H4 (cell line): ENCODE data around the gene GDF7. TPM values are rescaled to one million over a fixed set of nuclear protein-coding genes. Genes with fewer than 3 reads are reported as not detected.

Experiments
- DNase-seq: peaks from one replicate; pipeline ENCODE4 v3.0.0-alpha.2; 2015; ENCODE audit warnings: low spot score
- total RNA-seq: library from RNA; depleted of rRNA; stranded (reverse); fragments of >200 nt; shearing (Covaris generic); gene quantifications from 2 replicates; pipeline ENCODE4 v1.2.3, GENCODE V29; 2014

The GDF7 gene
- total RNA-seq, 1 experiment from 2014 or later, result 0.04 TPM

- peak; percentile 53 for DNase-seq
These were observed 5.3 kb upstream of the GDF7 start for GRCh38 chr2:20661421-20662307.

- no peak for DNase-seq
These were observed 4.5 kb upstream of the GDF7 start for GRCh38 chr2:20662308-20662937.

- DNase-seq, result no peak
These were observed 3.5 kb upstream of the GDF7 start for GRCh38 chr2:20663196-20664070.

- no peak for DNase-seq
These were observed 2.9 kb upstream of the GDF7 start for GRCh38 chr2:20664071-20664390.

GRCh38 chr2:20664431-20665242 lies 2.3 kb upstream of the GDF7 start:
- no peak for DNase-seq

GRCh38 chr2:20665243-20666004 lies 1.5 kb upstream of the GDF7 start:
- no peak for DNase-seq

GRCh38 chr2:20666005-20666303 lies 990 bp upstream of the GDF7 start:
- DNase-seq, result no peak

GRCh38 chr2:20667151-20667530 lies 197 bp downstream of the GDF7 start:
- no peak for DNase-seq

GRCh38 chr2:20667531-20668401 lies 822 bp downstream of the GDF7 start:
- no peak for DNase-seq

GRCh38 chr2:20668451-20668850 lies 1.5 kb downstream of the GDF7 start:
- DNase-seq, result no peak

- no peak for DNase-seq
These were observed 2.0 kb downstream of the GDF7 start for GRCh38 chr2:20668871-20669475.

- no peak for DNase-seq
These were observed 2.8 kb downstream of the GDF7 start for GRCh38 chr2:20669562-20670314.

GRCh38 chr2:20670315-20671035 lies 3.5 kb downstream of the GDF7 start:
- DNase-seq, result no peak

- DNase-seq, result no peak
These were observed 4.2 kb downstream of the GDF7 start for GRCh38 chr2:20671036-20671735.

GRCh38 chr2:20671736-20672080 lies 4.8 kb downstream of the GDF7 start:
- no peak for DNase-seq

GRCh38 chr2:20672201-20672951 lies 5.4 kb downstream of the GDF7 start:
- no peak for DNase-seq
